ENCODE results near the gene SPTLC1.
A peak's percentile ranks its signal among the peaks of the same experiment; 100 is the strongest.
"Not testable (repeated sequence)": the region's sequence is repeated elsewhere in the genome, so short reads cannot be mapped to it uniquely, and the experiment has no call there.

Gene SPTLC1

GRCh38 chr9:92115071-92115858 is at the start of gene SPTLC1:
SPTLC1 (minus strand) TSS chr9:92115413; CDS start chr9:92115370, 43 bp downstream.
- DNase-seq = peak; percentile 95

- DNase-seq = no peak
Measured at GRCh38 chr9:92164975-92165374, 49.8 kb upstream of the SPTLC1 start.

- DNase-seq = no peak
Measured at GRCh38 chr9:92164490-92164889, 49.3 kb upstream of the SPTLC1 start.

GRCh38 chr9:92163276-92163675 is 48.1 kb upstream of the SPTLC1 start:
- no peak for DNase-seq

GRCh38 chr9:92160786-92161185 is 45.6 kb upstream of the SPTLC1 start:
- DNase-seq = no peak

- DNase-seq = no peak
Measured at GRCh38 chr9:92159058-92159457, 43.8 kb upstream of the SPTLC1 start.

- DNase-seq = no peak
Measured at GRCh38 chr9:92158097-92158601, 42.9 kb upstream of the SPTLC1 start.

GRCh38 chr9:92155736-92156135 is 40.5 kb upstream of the SPTLC1 start:
- DNase-seq = not testable (repeated sequence)

GRCh38 chr9:92155221-92155620 is 40.0 kb upstream of the SPTLC1 start:
- DNase-seq = no peak

- not testable (repeated sequence) for DNase-seq
Measured at GRCh38 chr9:92153466-92154415, 38.5 kb upstream of the SPTLC1 start.

- no peak for DNase-seq
Measured at GRCh38 chr9:92151691-92152393, 36.6 kb upstream of the SPTLC1 start.

GRCh38 chr9:92150501-92151470 is 35.6 kb upstream of the SPTLC1 start:
- DNase-seq = not testable (repeated sequence)

GRCh38 chr9:92147852-92148180 is 32.6 kb upstream of the SPTLC1 start:
- no peak for DNase-seq

GRCh38 chr9:92147030-92147851 is 32.0 kb upstream of the SPTLC1 start:
- no peak for DNase-seq

- DNase-seq = no peak
Measured at GRCh38 chr9:92146610-92147009, 31.4 kb upstream of the SPTLC1 start.

GRCh38 chr9:92145784-92146183 is 30.6 kb upstream of the SPTLC1 start:
- not testable (repeated sequence) for DNase-seq

- DNase-seq = no peak
Measured at GRCh38 chr9:92142329-92142728, 27.1 kb upstream of the SPTLC1 start.

GRCh38 chr9:92141144-92142129 is 26.2 kb upstream of the SPTLC1 start:
- DNase-seq = no peak

GRCh38 chr9:92140754-92141143 is 25.5 kb upstream of the SPTLC1 start:
- DNase-seq = no peak

Data from activated CD4-positive, CD25-positive, alpha-beta regulatory T cell treated with anti-CD3 and anti-CD28 coated beads, Interleukin-2, amount 50 U/mL, for 72 hours (primary cell).